ENCODE results near the gene GRB2.

- TF ChIP-seq, protein P1, sequence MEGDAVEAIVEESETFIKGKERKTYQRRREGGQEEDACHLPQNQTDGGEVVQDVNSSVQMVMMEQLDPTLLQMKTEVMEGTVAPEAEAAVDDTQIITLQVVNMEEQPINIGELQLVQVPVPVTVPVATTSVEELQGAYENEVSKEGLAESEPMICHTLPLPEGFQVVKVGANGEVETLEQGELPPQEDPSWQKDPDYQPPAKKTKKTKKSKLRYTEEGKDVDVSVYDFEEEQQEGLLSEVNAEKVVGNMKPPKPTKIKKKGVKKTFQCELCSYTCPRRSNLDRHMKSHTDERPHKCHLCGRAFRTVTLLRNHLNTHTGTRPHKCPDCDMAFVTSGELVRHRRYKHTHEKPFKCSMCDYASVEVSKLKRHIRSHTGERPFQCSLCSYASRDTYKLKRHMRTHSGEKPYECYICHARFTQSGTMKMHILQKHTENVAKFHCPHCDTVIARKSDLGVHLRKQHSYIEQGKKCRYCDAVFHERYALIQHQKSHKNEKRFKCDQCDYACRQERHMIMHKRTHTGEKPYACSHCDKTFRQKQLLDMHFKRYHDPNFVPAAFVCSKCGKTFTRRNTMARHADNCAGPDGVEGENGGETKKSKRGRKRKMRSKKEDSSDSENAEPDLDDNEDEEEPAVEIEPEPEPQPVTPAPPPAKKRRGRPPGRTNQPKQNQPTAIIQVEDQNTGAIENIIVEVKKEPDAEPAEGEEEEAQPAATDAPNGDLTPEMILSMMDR (IDR thresholded peaks at IDR 0.05): no peak
- TF ChIP-seq NR2C2 (CRISPR knock-in tag; IDR thresholded peaks at IDR 0.05) (no peak), FOXJ3 (CRISPR knock-in tag; IDR thresholded peaks at IDR 0.05; ENCODE audit: borderline replicate concordance) (no peak), MAX (CRISPR knock-in tag; IDR thresholded peaks at IDR 0.05) (no peak; the same call in 1 of the 2 replicates), RELA (CRISPR knock-in tag; IDR thresholded peaks at IDR 0.05; ENCODE audit: borderline replicate concordance) (no peak), SMAD4 (CRISPR knock-in tag; IDR thresholded peaks at IDR 0.05) (no peak), NR1H2 (CRISPR knock-in tag; IDR thresholded peaks at IDR 0.05) (no peak), NFE2L1 (CRISPR knock-in tag; IDR thresholded peaks at IDR 0.05) (no peak), OVOL2 (CRISPR knock-in tag; IDR thresholded peaks at IDR 0.05; ENCODE audit: borderline replicate concordance) (no peak), JUN (CRISPR knock-in tag; IDR thresholded peaks at IDR 0.05) (no peak), CBFB (CRISPR knock-in tag; IDR thresholded peaks at IDR 0.05; ENCODE audit: low read depth) (no peak)
- TF ChIP-seq, protein P2, sequence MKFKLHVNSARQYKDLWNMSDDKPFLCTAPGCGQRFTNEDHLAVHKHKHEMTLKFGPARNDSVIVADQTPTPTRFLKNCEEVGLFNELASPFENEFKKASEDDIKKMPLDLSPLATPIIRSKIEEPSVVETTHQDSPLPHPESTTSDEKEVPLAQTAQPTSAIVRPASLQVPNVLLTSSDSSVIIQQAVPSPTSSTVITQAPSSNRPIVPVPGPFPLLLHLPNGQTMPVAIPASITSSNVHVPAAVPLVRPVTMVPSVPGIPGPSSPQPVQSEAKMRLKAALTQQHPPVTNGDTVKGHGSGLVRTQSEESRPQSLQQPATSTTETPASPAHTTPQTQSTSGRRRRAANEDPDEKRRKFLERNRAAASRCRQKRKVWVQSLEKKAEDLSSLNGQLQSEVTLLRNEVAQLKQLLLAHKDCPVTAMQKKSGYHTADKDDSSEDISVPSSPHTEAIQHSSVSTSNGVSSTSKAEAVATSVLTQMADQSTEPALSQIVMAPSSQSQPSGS (CRISPR knock-in tag; IDR thresholded peaks at IDR 0.05; ENCODE audit: borderline replicate concordance, low read depth): no peak
Measured at GRCh38 chr17:75270218-75270965, 135.1 kb downstream of the GRB2 start.
